Keratinocyte (primary cell): ENCODE results near the gene AFG1L. TPM values are rescaled to one million over a fixed set of nuclear protein-coding genes. Genes with fewer than 3 reads are reported as not detected.

Experiments used
- DNase-seq: peaks from one replicate; pipeline ENCODE4 v3.0.0-alpha.2; 2011; ENCODE audit warnings: low read depth, missing footprints, low spot score
- FAIRE-seq: peaks from 2 replicates; lab custom pipeline; 2011; peaks lifted over from hg19 to GRCh38; lab: Jason Lieb, UNC
- H2AFZ ChIP-seq: 2 replicates; pipeline ENCODE4 v1.6.0; 2012; ENCODE audit warnings: low read length, control low read depth, inconsistent platforms; ENCODE audit not compliant: control insufficient read depth
- H3K27ac ChIP-seq: 2 replicates; pipeline ENCODE4 v1.5.1; 2011; ENCODE audit warnings: low read length; ENCODE audit not compliant: control insufficient read depth, insufficient read depth
- H3K27me3 ChIP-seq: 3 replicates; pipeline ENCODE4 v1.6.0; 2011; ENCODE audit warnings: low read length; ENCODE audit not compliant: control insufficient read depth, insufficient read depth; ENCODE audit errors: extremely low read depth
- H3K36me3 ChIP-seq, 2 experiments: 2 replicates in 1 of 2; 3 replicates in 1 of 2; pipeline ENCODE4 v1.5.1; 2011; ENCODE audit warnings: low read length in 2 of 2, mild to moderate bottlenecking in 1 of 2; ENCODE audit not compliant: control insufficient read depth in 2 of 2, insufficient read depth in 2 of 2; ENCODE audit errors: extremely low read depth in 1 of 2
- H3K4me1 ChIP-seq: 3 replicates; pipeline ENCODE4 v1.5.1; 2011; ENCODE audit warnings: low read length; ENCODE audit not compliant: control insufficient read depth, insufficient read depth; ENCODE audit errors: extremely low read depth
- H3K4me2 ChIP-seq: 3 replicates; pipeline ENCODE4 v1.6.0; 2011; ENCODE audit warnings: low read depth, low read length; ENCODE audit not compliant: control insufficient read depth, insufficient read depth; ENCODE audit errors: extremely low read depth
- H3K4me3 ChIP-seq, 3 experiments: fragments of 200-600 bp in 1 of 3; sonication (generic) in 1 of 3; 2 replicates in 2 of 3; 3 replicates in 1 of 3; pipeline ENCODE4 v1.5.1; 2011 to 2016; ENCODE audit warnings: low read length in 3 of 3, mild to moderate bottlenecking in 3 of 3, control low read depth in 2 of 3, inconsistent platforms in 1 of 3, low read depth in 1 of 3, mixed read lengths in 1 of 3, mixed run types in 1 of 3, moderate library complexity in 1 of 3; ENCODE audit not compliant: control insufficient read depth in 2 of 3, insufficient read depth in 2 of 3; ENCODE audit errors: extremely low read depth in 1 of 3
- H3K79me2 ChIP-seq: 2 replicates; pipeline ENCODE4 v1.6.0; 2012; ENCODE audit warnings: low read length; ENCODE audit not compliant: control insufficient read depth, insufficient read depth
- H3K9ac ChIP-seq: 3 replicates; pipeline ENCODE4 v1.6.0; 2011; ENCODE audit warnings: low read length; ENCODE audit not compliant: control insufficient read depth, insufficient read depth; ENCODE audit errors: extremely low read depth
- H3K9me1 ChIP-seq: 3 replicates; pipeline ENCODE4 v1.6.0; 2011; ENCODE audit warnings: low read length; ENCODE audit not compliant: control insufficient read depth, insufficient read depth; ENCODE audit errors: extremely low read depth
- H3K9me3 ChIP-seq: 2 replicates; pipeline ENCODE4 v1.5.1; 2012; ENCODE audit warnings: low read depth, low read length; ENCODE audit not compliant: control insufficient read depth
- H4K20me1 ChIP-seq: 3 replicates; pipeline ENCODE4 v1.6.0; 2011; ENCODE audit warnings: low read length; ENCODE audit not compliant: control insufficient read depth, insufficient read depth; ENCODE audit errors: extremely low read depth
- EZH2 ChIP-seq: IDR thresholded peaks from one replicate; pipeline ENCODE4 v1.6.1; 2012; ENCODE audit warnings: inconsistent platforms, mild to moderate bottlenecking, low read length, moderate library complexity
- dilution Hi-C: fragments of 300-500 bp; cut with MboI; formaldehyde crosslinking; loops from one replicate; pipeline ENCODE4 v1.7.0; 2020; ENCODE audit warnings: low sequenced_read_pairs; ENCODE audit not compliant: extremely low pct_ligation_motif_present
- polyA plus RNA-seq, 5 experiments: library from polyadenylated mRNA; depleted of rRNA in 3 of 5; stranded (reverse) in 3 of 5; stranded (forward) in 1 of 5; unstranded in 1 of 5; fragments of >200 nt; gene quantifications; 1 replicate in 1 of 5; 2 replicates in 3 of 5; 3 replicates in 1 of 5; pipeline versions ENCODE4 v1.2.1 to v1.2.3, GENCODE V29; 2011 to 2012; ENCODE audit warnings: missing spikeins in 2 of 5, low read depth in 1 of 5, low replicate concordance in 1 of 5
- TF ChIP-seq, protein P1 (sequence below), 3 experiments: IDR thresholded peaks in 1 of 3; conservative IDR thresholded peaks in 1 of 3; optimal IDR thresholded peaks in 1 of 3; 2 replicates in 2 of 3; 3 replicates in 1 of 3; pipeline versions ENCODE3 to v1.5.1; 2011; ENCODE audit warnings: low read length in 3 of 3, mild to moderate bottlenecking in 3 of 3, moderate library complexity in 2 of 3, control low read depth in 1 of 3, inconsistent platforms in 1 of 3; ENCODE audit not compliant: insufficient read depth in 2 of 3; ENCODE audit errors: extremely low read depth in 1 of 3

Gene AFG1L
- polyA plus RNA-seq, 1 donor (not counting 4 experiments of a cell fraction or from before 2014, with no cell fraction given), result 3.1 TPM

DNA sequence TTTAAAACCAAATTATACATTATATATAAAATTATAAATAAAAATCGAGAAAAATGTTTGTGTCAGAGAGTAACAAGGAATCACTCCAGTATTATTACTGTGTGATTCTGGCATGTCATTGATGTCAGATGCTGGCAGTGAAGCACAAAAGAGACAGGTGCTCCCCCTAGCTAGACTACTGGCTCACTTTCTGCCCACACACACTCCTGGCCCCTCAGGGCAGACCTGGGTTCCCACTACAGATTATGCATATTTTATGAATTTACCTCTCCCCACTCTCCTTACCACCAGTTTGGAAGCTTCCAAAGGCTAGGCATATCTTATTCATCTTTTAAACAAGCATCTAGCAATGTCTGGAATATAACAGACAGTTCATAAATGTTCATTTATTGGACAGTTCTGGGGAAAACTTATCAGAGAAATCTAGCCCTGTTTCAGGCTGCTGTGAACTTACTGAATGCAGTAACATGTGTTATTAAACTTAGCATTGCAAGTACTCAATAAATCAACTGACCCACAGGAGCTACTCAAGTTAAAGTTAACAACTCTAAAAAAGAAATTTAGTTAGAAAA, 46.8 kb upstream of the AFG1L start:
- no peaks in the 10 kb centered on the region for H3K4me1 ChIP-seq
- H3K27me3 ChIP-seq, result no peaks in the 10 kb centered on the region
- no peak overlapping the region for H2AFZ ChIP-seq
- DNase-seq, result no peak
- no peak for TF ChIP-seq EZH2
- TF ChIP-seq, protein P1, sequence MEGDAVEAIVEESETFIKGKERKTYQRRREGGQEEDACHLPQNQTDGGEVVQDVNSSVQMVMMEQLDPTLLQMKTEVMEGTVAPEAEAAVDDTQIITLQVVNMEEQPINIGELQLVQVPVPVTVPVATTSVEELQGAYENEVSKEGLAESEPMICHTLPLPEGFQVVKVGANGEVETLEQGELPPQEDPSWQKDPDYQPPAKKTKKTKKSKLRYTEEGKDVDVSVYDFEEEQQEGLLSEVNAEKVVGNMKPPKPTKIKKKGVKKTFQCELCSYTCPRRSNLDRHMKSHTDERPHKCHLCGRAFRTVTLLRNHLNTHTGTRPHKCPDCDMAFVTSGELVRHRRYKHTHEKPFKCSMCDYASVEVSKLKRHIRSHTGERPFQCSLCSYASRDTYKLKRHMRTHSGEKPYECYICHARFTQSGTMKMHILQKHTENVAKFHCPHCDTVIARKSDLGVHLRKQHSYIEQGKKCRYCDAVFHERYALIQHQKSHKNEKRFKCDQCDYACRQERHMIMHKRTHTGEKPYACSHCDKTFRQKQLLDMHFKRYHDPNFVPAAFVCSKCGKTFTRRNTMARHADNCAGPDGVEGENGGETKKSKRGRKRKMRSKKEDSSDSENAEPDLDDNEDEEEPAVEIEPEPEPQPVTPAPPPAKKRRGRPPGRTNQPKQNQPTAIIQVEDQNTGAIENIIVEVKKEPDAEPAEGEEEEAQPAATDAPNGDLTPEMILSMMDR (optimal IDR thresholded peaks at IDR 0.05 in 1 of 3, IDR thresholded peaks at IDR 0.05 in 1 of 3, conservative IDR thresholded peaks at IDR 0.05 in 1 of 3; ENCODE audit: extremely low read depth in 1 of 3, insufficient read depth in 2 of 3, low read length in 3 of 3), result peak in 1 of 3 experiments; percentile 16
- peaks cover 75% of the 10 kb centered on the region for H3K79me2 ChIP-seq
- H3K4me3 ChIP-seq, result no peak overlapping the region
- H3K27ac ChIP-seq, result no peak overlapping the region
- H3K9me1 ChIP-seq, result no peaks in the 10 kb centered on the region
- no peak overlapping the region for H3K9ac ChIP-seq
- peaks cover 3% of the 10 kb centered on the region in 2 experiments for H3K36me3 ChIP-seq
- H3K4me2 ChIP-seq, result no peak overlapping the region
- peaks cover 5% of the 10 kb centered on the region for H4K20me1 ChIP-seq
- H3K9me3 ChIP-seq, result no peaks in the 10 kb centered on the region
- FAIRE-seq, result no peak
- dilution Hi-C loops, result no loop called here

DNA sequence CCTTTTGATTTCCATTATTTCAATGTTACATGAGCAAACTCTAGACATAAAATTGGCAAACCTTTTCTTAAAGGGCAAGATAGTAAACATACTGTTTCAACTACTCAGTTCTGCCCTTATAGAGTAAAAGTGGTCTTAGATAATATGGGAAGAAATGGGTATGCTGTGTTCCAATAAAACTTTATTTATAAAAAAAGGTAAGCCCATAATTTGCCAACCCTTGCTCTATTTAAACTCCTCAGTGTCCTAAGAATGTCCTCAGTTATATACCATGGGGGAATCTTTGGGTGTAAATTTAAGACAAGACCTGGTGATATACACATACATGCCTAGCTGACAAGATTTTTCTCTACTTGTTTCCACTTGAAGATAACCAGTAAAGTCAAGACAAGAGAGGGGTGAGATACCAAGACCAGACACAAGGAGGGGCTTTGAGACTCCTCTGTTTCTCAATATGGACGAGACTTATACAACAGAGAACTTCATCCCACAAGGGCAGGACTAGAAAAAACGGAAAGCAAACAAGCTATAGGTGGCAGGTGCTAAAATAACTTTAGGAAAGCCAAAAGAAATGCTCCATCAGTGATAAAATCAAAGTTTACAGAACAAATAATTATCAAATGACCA, 44.5 kb upstream of the AFG1L start:
- dilution Hi-C loops, result no loop called here
- no peaks in the 10 kb centered on the region for H3K9me3 ChIP-seq
- H4K20me1 ChIP-seq, result peaks cover 5% of the 10 kb centered on the region
- no peak overlapping the region for H3K27ac ChIP-seq
- no peaks in the 10 kb centered on the region for H3K4me1 ChIP-seq
- H3K9ac ChIP-seq, result no peak overlapping the region
- H3K27me3 ChIP-seq, result no peaks in the 10 kb centered on the region
- H2AFZ ChIP-seq, result no peak overlapping the region
- H3K79me2 ChIP-seq, result peaks cover 84% of the 10 kb centered on the region
- peaks cover 3% of the 10 kb centered on the region in 2 experiments for H3K36me3 ChIP-seq
- H3K4me2 ChIP-seq, result no peak overlapping the region
- DNase-seq, result no peak
- H3K4me3 ChIP-seq, result no peak overlapping the region
- FAIRE-seq, result no peak
- TF ChIP-seq, protein P1 (optimal IDR thresholded peaks at IDR 0.05 in 1 of 3, IDR thresholded peaks at IDR 0.05 in 1 of 3, conservative IDR thresholded peaks at IDR 0.05 in 1 of 3; ENCODE audit: extremely low read depth in 1 of 3, insufficient read depth in 2 of 3, low read length in 3 of 3), result peak in 1 of 3 experiments; percentile 12
- TF ChIP-seq EZH2, result no peak
- no peaks in the 10 kb centered on the region for H3K9me1 ChIP-seq
